GM13977 (cell line): ENCODE measurements around the gene CAMTA1.

Experiments
- DNase-seq: peaks from one replicate; pipeline ENCODE4 v3.0.0; 2012; ENCODE audit warnings: low spot score
- in situ Hi-C: fragments of 300-500 bp; cut with MboI; formaldehyde crosslinking; loops from one replicate; pipeline ENCODE4 v1.12.0; 2022; ENCODE audit warnings: low sequenced_read_pairs, low pct_unique_long_range_greater_than_20kb, mixed read lengths, inconsistent platforms; ENCODE audit not compliant: unreplicated experiment
- TF ChIP-seq, protein P1 (sequence below): IDR thresholded peaks from 2 replicates; pipeline ENCODE4 v1.5.1; 2012; ENCODE audit warnings: mild to moderate bottlenecking, control low read depth; ENCODE audit not compliant: insufficient read depth; ENCODE audit errors: extremely low read depth, missing control alignments

Gene CAMTA1

GRCh38 chr1:6969762-6970161 lies 184.5 kb downstream of the CAMTA1 start:
- DNase-seq, result no peak
- in situ Hi-C loops, result no loop called here

GRCh38 chr1:6970221-6970620 lies 185.0 kb downstream of the CAMTA1 start:
- in situ Hi-C loops, result no loop called here
- DNase-seq, result no peak

More at GRCh38 chr1:6969762-6970161, 184.5 kb downstream of the CAMTA1 start:
- TF ChIP-seq, protein P1, sequence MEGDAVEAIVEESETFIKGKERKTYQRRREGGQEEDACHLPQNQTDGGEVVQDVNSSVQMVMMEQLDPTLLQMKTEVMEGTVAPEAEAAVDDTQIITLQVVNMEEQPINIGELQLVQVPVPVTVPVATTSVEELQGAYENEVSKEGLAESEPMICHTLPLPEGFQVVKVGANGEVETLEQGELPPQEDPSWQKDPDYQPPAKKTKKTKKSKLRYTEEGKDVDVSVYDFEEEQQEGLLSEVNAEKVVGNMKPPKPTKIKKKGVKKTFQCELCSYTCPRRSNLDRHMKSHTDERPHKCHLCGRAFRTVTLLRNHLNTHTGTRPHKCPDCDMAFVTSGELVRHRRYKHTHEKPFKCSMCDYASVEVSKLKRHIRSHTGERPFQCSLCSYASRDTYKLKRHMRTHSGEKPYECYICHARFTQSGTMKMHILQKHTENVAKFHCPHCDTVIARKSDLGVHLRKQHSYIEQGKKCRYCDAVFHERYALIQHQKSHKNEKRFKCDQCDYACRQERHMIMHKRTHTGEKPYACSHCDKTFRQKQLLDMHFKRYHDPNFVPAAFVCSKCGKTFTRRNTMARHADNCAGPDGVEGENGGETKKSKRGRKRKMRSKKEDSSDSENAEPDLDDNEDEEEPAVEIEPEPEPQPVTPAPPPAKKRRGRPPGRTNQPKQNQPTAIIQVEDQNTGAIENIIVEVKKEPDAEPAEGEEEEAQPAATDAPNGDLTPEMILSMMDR, result no peak

DNA sequence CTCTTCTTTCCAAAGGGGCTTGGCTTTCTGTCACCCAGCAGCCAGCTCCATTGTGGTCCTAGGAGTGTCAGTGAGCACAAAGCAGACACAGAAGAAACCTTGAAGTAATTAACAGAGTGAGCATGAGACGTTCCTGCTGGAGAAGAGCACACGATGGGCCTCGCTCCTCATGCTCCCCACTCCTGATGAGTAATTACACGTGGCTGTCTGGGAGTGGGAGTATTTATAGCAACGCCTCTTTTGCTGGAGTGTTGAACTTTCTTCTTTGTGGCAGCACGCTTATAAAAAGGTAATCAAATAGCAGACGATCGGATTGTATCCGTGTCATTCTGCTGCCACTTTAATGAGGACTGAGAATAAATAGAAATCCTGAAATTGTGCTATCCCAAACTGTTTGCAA lies 185.8 kb downstream of the CAMTA1 start:
- in situ Hi-C loops, result no loop called here
- DNase-seq, result no peak
- TF ChIP-seq, protein P1, result no peak

More at GRCh38 chr1:6970221-6970620, 185.0 kb downstream of the CAMTA1 start:
- TF ChIP-seq, protein P1, result no peak

GRCh38 chr1:6971699-6972098 lies 186.4 kb downstream of the CAMTA1 start:
- in situ Hi-C loops, result no loop called here
- no peak for DNase-seq
- TF ChIP-seq, protein P1, result no peak

GRCh38 chr1:6972399-6972798 lies 187.1 kb downstream of the CAMTA1 start:
- in situ Hi-C loops, result no loop called here
- DNase-seq, result no peak

GRCh38 chr1:6975331-6976043 lies 190.2 kb downstream of the CAMTA1 start:
- TF ChIP-seq, protein P1, result no peak
- in situ Hi-C loops, result no loop called here

More at GRCh38 chr1:6972399-6972798, 187.1 kb downstream of the CAMTA1 start:
- TF ChIP-seq, protein P1, result no peak

More at GRCh38 chr1:6975331-6976043, 190.2 kb downstream of the CAMTA1 start:
- no peak for DNase-seq
